Hair follicular keratinocyte (primary cell): ENCODE data around the gene B3GAT2. TPM values are rescaled to one million over a fixed set of nuclear protein-coding genes. Genes with fewer than 3 reads are reported as not detected.

Experiments
- total RNA-seq: library from RNA; depleted of rRNA; stranded (reverse); fragments of >200 nt; gene quantifications from 2 replicates; pipeline ENCODE4 v1.2.3, GENCODE V29; 2015

The B3GAT2 gene
- total RNA-seq, result not detected in 2 replicates

DNA sequence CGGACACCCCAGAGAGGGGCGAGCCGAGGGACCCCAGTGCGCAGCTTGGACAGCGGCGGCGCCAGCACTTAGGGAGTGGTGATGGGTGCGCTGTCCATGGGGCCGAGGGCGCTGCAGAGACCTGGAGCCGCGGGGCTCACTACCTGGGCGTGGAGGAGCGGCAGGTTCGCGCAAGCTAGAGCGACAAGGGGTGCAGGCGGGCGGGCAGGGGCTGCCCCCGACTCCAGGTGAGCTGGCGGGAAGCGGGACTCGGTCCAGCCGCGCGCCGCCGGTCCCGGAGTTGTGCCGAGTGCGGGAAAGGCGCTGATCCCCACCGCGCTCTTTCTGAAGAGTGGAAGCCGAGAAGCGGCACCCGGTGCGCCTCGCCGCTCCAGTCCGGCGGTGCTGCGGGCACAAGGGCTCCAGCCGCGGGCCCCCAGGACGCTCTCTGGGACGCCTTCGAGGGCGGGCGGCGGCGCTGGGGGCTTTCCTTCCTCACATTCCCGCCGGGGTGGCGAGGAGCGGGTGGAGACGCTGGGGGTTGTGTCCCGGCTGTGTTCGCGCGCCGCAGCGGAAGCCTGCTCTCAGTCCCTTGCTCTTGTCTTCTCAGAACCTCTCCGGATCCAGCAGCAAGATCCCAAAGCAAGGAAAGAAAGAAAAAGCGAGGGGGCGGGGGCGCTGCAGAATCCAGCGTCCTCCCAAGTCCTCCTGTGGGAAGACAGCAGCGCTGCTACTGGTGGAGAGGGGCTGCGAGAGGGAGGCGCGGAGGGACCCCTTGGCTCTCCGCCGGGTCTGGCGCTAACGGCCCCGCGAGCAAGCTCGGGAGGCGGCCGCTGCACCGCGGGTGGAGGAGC, at the start of gene B3GAT2:
TSS of gene B3GAT2 (minus strand) at position 610 of the 833 bp plus-strand sequence. CDS start 631 bp downstream, outside the sequence.

